Cardiac fibroblast (primary cell): ENCODE results near the gene RHOB.

ENCODE experiments used
- DNase-seq, 2 donors: peaks; one replicate each; pipeline versions ENCODE4 v3.0.0 to v3.0.0-alpha.2; 2010; ENCODE audit warnings: low read depth in 2 of 2
- H3K4me3 ChIP-seq, 2 donors: replicated peaks in 1 of 2; 1 replicate in 1 of 2; 2 replicates in 1 of 2; pipeline ENCODE4 v1.5.1; 2011; ENCODE audit warnings: low read depth in 2 of 2, low read length in 2 of 2, mild to moderate bottlenecking in 2 of 2, moderate library complexity in 1 of 2
- TF ChIP-seq, protein P1 (sequence below): IDR thresholded peaks from one replicate; pipeline ENCODE4 v1.5.1; 2011; ENCODE audit warnings: low read depth, mild to moderate bottlenecking, low read length, inconsistent platforms

The RHOB gene

DNA sequence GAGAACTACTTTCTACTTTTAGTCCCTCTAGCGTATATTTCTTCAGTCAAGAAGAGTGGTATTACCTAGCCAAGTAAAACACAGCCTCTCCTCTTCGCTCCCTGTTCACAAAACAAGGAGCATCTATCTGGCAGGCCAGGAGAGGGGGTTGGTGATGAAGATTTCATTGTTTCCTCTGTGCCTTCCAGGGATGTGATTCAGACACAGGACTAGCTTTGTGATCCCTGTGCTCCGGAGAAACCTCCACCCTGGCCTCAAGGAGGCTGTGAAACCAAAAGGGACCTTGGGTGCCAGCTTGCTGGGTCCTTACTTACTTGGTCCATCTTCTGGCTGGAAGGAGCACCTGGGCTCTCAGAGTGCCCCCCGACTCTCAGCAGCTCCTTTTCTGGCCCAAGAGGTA lies 5.7 kb downstream of the RHOB start:
- TF ChIP-seq, protein P1, sequence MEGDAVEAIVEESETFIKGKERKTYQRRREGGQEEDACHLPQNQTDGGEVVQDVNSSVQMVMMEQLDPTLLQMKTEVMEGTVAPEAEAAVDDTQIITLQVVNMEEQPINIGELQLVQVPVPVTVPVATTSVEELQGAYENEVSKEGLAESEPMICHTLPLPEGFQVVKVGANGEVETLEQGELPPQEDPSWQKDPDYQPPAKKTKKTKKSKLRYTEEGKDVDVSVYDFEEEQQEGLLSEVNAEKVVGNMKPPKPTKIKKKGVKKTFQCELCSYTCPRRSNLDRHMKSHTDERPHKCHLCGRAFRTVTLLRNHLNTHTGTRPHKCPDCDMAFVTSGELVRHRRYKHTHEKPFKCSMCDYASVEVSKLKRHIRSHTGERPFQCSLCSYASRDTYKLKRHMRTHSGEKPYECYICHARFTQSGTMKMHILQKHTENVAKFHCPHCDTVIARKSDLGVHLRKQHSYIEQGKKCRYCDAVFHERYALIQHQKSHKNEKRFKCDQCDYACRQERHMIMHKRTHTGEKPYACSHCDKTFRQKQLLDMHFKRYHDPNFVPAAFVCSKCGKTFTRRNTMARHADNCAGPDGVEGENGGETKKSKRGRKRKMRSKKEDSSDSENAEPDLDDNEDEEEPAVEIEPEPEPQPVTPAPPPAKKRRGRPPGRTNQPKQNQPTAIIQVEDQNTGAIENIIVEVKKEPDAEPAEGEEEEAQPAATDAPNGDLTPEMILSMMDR = peak; percentile 43
- no peak overlapping the region for H3K4me3 ChIP-seq
- DNase-seq = peak; percentile 62 to 83

DNA sequence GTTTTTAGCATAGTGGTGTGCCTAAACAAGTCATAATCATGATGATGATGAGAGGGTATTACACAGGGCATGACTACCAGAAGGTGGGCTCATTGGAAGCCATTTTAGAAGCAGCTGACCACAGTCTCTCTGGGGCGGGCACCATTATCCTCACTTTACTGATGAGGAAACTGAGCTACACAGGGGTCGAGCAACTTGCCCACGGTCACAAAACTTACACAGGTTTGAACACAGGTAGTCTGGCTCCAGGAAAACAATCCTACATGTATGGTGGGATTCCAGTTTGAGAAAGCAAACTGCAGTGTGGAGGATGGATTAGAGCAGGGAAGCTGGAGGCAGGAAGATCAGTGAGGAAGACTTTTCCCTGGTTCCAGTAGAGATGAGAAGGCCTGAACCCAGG lies 6.2 kb downstream of the RHOB start:
- H3K4me3 ChIP-seq = no peak overlapping the region
- TF ChIP-seq, protein P1 = no peak
- DNase-seq = no peak

DNA sequence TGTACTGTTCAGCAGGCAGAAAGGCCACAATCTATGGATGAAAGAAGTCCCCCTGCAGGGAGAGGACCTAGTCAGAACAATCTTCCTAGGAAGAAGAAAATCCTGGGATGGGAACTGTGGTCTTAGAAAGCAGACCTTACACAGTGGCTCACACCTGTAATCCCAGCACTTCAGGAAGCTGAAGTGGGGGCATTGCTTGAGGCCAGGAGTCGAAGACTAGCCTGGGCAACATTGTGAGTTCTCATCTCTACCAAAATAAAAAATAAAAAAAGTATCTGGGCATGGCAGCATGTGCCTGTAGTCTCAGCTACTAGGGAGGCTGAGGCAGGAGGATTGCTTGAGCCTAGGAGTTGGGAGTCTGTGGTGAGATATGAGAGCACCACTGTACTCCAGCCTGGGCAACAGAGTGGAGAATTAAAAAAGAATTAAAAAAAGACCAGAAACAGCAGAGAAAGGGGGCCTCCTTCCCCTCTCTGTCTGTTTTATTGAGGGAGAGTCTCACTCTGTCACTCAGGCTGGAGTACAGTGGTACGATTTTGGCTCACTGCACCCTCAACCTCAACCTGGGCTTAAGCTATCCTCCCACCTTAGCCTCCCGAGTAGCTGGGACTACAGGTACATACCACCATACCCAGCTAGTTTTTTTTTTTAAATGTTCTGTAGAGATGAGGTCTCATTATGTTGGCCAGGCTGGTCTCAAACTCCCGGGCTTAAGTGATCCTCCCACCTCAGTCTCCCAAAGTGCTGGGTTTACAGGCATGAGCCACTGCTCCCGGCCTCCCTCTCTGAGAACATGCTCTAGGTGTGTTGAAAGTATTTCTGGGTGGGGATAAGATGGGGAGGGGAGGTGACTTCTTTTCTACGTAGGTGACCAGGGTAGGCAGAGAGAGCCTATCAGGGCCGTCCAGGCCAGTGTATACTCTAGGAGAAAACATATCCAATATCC lies 7.4 kb downstream of the RHOB start:
- no peak overlapping the region for H3K4me3 ChIP-seq
- no peak for DNase-seq
- TF ChIP-seq, protein P1 = no peak

DNA sequence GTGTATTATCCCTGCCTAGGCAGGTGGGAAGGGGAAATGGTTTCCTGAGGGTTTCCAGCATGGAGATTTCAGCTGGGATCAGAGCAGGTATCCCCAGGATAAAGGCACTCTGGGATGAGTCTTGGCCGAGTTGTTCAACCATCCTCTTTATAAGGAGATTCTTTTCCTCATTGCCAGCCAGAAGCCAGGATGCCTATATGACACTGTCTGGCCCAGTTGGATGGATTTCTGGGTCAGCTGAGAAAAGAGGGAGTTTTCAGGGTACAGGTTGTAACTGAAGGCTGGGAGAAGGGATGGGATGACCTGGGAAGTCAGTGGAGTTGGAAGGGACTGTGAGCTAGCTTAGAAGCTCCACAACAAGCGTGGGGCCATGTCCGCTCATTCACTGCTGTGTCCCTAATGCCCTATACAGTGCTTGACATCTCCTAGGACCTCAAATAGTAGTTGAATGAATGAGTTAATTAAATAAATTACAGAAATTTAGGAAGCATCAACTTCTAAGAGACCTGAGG lies 8.3 kb downstream of the RHOB start:
- DNase-seq = no peak
- no peak overlapping the region for H3K4me3 ChIP-seq
- TF ChIP-seq, protein P1 = no peak

DNA sequence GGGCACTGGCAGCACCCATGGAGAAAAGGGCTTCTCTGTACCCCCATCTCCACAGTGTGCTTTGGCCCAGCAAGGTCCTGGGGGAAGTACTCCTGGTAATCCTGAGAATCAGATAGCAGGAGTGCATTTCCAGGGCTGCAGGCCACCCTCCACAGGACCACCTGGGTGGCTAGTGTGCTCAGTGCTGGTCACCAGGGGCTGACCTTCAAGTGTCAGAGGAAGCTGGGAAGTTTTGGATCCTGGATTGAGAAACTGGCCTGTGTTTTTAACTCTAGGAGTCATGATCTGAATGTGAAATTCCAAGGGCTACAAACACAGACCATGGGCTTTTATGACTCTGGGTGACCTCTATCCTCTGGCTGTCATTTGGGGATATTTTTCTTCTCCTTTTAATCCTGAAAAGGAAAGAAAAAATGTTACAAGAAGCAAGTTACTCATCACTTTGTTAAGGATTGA lies 9.3 kb downstream of the RHOB start:
- no peak for DNase-seq
- TF ChIP-seq, protein P1 = no peak
- H3K4me3 ChIP-seq = no peak overlapping the region

DNA sequence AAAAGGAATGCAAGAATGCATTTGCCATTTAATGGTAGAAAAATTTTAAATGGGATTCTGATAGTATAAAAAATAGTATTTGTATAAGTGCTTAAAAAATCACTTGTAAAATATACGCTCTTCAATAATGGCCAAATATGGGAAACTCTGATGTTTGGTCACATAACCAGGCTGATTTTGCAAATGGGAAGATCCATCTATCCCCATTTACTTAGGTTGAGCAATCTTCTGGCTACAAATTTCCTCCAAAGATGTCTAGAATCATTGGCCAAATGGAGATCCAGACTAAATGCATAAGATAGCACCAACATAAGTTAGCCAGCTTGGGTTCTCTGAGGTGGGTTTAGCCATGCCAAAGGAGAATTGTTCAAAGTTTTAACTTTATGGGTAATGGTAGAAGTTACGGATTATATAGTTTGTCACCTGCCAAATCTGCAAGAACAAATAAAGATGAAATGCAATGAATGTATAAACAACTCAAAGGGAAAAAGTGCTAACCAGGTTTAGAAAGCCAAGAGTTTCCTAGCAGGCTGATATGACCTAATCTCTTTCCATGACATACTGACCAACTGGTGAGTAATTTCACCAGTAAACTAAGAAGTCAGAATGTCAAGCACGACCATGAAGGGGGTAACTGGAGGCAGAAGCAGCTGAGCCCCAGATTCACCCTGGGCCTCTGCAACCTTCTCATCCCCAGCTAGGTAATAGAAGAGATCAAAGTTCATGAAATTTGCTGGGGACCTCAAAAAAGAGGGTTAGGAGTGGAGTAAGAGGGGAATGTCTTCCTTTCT lies 10.0 kb downstream of the RHOB start:
- TF ChIP-seq, protein P1 = no peak
- peak in 1 of 2 donors; percentile 25 for DNase-seq
- no peak overlapping the region for H3K4me3 ChIP-seq
